Activated naive CD4-positive, alpha-beta T cell treated with anti-CD3 and anti-CD28 coated beads, Interleukin-2, amount 10 ng/mL, durations not matched to agents 7 days and 5 days (primary cell): ENCODE data around the gene ZBTB7A.

Source experiments
- CTCF ChIA-PET: fragments of 350-600 bp; sonication (Branson Sonifier 250); formaldehyde crosslinking; loops from one replicate; lab custom pipeline; 2021; ENCODE audit warnings: antibody characterized with exemption; lab: Charles Lee
- DNase-seq: peaks from one replicate; pipeline ENCODE4 v3.0.0-alpha.2; 2020
- H3K27ac Mint-ChIP-seq: one replicate; pipeline ENCODE4 v1.8.0; 2021; ENCODE audit warnings: mild to moderate bottlenecking, moderate library complexity, mixed read lengths
- H3K27me3 Mint-ChIP-seq: one replicate; pipeline ENCODE4 v1.8.0; 2021; ENCODE audit warnings: mild to moderate bottlenecking, mixed read lengths
- H3K36me3 Mint-ChIP-seq: one replicate; pipeline ENCODE4 v1.8.0; 2021; ENCODE audit warnings: mixed read lengths
- H3K4me1 Mint-ChIP-seq: one replicate; pipeline ENCODE4 v1.8.0; 2021; ENCODE audit warnings: mixed read lengths
- H3K4me3 Mint-ChIP-seq: one replicate; pipeline ENCODE4 v1.8.0; 2021; ENCODE audit warnings: mild to moderate bottlenecking, moderate library complexity, mixed read lengths
- H3K9me3 Mint-ChIP-seq: one replicate; pipeline ENCODE4 v1.8.0; 2021; ENCODE audit warnings: mixed read lengths

Gene ZBTB7A

GRCh38 chr19:4046946-4047683 lies 19.6 kb downstream of the ZBTB7A start:
- no peaks in the 10 kb centered on the region for H3K27me3 Mint-ChIP-seq
- CTCF ChIA-PET, result no interaction called here
- H3K36me3 Mint-ChIP-seq, result peaks cover 28% of the 10 kb centered on the region
- H3K4me3 Mint-ChIP-seq, result no peak overlapping the region
- DNase-seq, result no peak
- no peak overlapping the region for H3K27ac Mint-ChIP-seq
- H3K9me3 Mint-ChIP-seq, result no peaks in the 10 kb centered on the region
- peaks cover 11% of the 10 kb centered on the region for H3K4me1 Mint-ChIP-seq

DNA sequence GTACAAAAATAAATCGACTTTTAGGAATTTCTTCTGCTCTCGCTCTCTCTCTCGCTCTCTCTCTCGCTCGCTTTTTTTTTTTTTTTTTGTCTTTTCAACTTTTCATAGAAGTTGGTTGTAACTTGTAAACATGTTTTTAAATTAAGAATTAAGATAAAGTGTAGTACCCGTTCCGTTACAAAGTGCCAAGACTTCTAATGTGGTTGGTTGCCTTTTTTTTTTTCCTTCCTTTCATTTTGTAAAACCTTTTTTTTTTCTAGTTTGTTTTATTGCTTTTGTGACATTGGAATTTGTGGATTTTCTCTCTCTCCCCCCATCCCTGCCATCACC lies 20.4 kb downstream of the ZBTB7A start:
- H3K4me1 Mint-ChIP-seq, result peaks cover 8% of the 10 kb centered on the region
- no peak for DNase-seq
- H3K36me3 Mint-ChIP-seq, result peaks cover 25% of the 10 kb centered on the region
- CTCF ChIA-PET, result interaction anchor here (0.5 kb wide), 1 partner anchor 300 kb away, joined by 4 read pairs; no protein-coding TSS in a partner anchor
- no peaks in the 10 kb centered on the region for H3K9me3 Mint-ChIP-seq
- H3K4me3 Mint-ChIP-seq, result no peak overlapping the region
- peak overlapping the region; percentile 24 for H3K27ac Mint-ChIP-seq
- H3K27me3 Mint-ChIP-seq, result no peaks in the 10 kb centered on the region

DNA sequence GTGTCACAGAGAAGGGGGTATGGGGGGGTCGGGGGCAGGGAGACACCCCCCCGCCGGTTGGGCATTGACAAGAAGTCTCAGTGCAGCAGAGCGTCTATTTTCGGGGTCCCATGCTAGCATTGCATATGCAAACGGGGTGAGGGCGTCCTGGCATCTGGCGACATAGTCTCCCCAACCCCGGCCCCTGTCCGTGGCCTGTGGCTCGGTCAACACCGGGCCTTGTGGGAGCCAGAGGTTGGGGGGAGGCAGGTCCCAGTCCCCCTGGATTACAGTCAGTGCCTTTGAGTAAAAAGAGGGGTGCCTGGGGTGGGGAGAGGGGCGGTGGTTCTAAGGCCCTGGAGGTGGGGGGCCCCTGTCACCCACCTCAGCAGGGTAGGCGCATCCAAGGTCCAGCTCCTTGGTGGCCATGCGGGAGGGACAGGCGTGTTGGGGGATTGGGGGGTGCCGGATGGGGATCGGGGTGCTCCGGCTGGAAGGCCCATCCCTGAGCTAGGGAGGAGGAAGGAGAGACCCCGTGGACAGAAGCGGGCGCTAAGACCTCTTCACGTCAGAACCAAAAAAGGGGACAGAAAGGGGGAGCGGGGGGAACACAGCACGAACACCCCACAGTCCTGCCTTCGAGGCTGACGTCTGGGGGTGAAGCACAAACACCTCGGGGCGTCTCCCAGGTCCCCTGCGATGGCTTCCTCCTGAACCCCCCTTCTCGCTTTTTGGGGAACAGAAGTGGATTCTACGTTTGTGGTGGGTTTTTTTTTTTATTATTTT lies 20.9 kb downstream of the ZBTB7A start:
- no peaks in the 10 kb centered on the region for H3K9me3 Mint-ChIP-seq

DNA sequence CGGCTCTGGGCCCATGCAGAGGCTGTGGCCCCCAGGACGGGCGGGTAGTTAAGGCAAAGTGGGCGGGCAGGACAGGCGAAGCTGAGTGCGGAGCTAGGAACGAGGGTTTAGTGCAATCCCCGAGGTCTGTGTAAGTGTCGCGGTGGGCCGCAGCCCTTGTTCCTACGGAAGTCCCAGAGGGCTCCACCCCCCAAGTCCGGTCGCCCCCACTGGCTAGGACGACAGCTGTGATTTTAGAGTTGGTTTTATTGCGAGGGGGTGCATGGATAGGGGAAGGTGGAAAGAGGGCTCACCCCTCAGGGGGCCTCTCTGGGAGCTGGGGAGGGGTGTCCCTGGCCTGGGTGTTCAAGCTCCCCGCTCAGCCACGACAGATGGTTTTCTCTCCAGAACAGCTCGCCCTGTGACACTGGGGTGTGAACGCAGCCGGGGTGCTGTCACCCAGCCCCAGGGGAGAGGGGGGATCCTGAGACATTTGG lies 21.7 kb downstream of the ZBTB7A start:
- DNase-seq, result no peak
- H3K27ac Mint-ChIP-seq, result no peak overlapping the region

More for the DNA sequence above, 20.9 kb downstream of the ZBTB7A start:
- peaks cover 22% of the 10 kb centered on the region for H3K36me3 Mint-ChIP-seq
- H3K27ac Mint-ChIP-seq, result no peak overlapping the region
- H3K4me1 Mint-ChIP-seq, result peaks cover 4% of the 10 kb centered on the region
- no peak overlapping the region for H3K4me3 Mint-ChIP-seq
- H3K27me3 Mint-ChIP-seq, result no peaks in the 10 kb centered on the region
- CTCF ChIA-PET, result interaction anchor here (0.5 kb wide), 1 partner anchor 301 kb away, joined by 4 read pairs; no protein-coding TSS in a partner anchor
- no peak for DNase-seq

GRCh38 chr19:4043966-4044715 lies 22.6 kb downstream of the ZBTB7A start:
- CTCF ChIA-PET, result no interaction called here
- no peaks in the 10 kb centered on the region for H3K27me3 Mint-ChIP-seq
- peaks cover 15% of the 10 kb centered on the region for H3K36me3 Mint-ChIP-seq
- H3K4me3 Mint-ChIP-seq, result no peak overlapping the region
- H3K4me1 Mint-ChIP-seq, result no peaks in the 10 kb centered on the region
- H3K27ac Mint-ChIP-seq, result no peak overlapping the region
- no peak for DNase-seq
- H3K9me3 Mint-ChIP-seq, result no peaks in the 10 kb centered on the region

More for the DNA sequence above, 21.7 kb downstream of the ZBTB7A start:
- CTCF ChIA-PET, result no interaction called here
- Mint-ChIP-seq H3K4me3 (no peak overlapping the region), H3K4me1 (no peaks in the 10 kb centered on the region), H3K27me3 (no peaks in the 10 kb centered on the region), H3K36me3 (peaks cover 20% of the 10 kb centered on the region), H3K9me3 (no peaks in the 10 kb centered on the region)

GRCh38 chr19:4043401-4043800 lies 23.3 kb downstream of the ZBTB7A start:
- Mint-ChIP-seq H3K27ac (peak overlapping the region; percentile 52), H3K27me3 (no peaks in the 10 kb centered on the region)
- CTCF ChIA-PET, result no interaction called here

DNA sequence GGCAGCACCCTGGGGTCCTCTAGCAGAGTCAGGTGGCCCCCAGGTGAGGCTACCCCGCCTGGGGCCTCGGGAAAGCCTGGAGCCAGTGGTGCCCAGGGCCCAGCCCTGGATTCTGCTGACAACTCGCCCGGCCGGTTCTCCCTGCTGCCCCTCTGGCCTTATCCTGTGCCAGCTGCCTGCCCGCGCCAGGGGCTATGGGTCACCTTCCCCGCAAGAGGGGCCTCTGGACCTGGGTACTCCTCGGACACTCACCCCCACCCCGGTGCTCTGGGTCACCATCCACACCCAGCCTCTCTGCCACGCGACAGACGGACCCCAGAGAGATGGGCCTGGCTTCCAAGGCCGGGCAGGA lies 24.0 kb downstream of the ZBTB7A start:
- DNase-seq, result no peak
- no peaks in the 10 kb centered on the region for H3K9me3 Mint-ChIP-seq
- no peak overlapping the region for H3K27ac Mint-ChIP-seq
- H3K4me3 Mint-ChIP-seq, result no peak overlapping the region
- H3K4me1 Mint-ChIP-seq, result no peaks in the 10 kb centered on the region
- CTCF ChIA-PET, result no interaction called here
- H3K36me3 Mint-ChIP-seq, result peaks cover 15% of the 10 kb centered on the region
- H3K27me3 Mint-ChIP-seq, result no peaks in the 10 kb centered on the region

More at GRCh38 chr19:4043401-4043800, 23.3 kb downstream of the ZBTB7A start:
- Mint-ChIP-seq H3K4me1 (no peaks in the 10 kb centered on the region), H3K36me3 (peaks cover 15% of the 10 kb centered on the region), H3K4me3 (no peak overlapping the region), H3K9me3 (no peaks in the 10 kb centered on the region)
- no peak for DNase-seq

- Mint-ChIP-seq H3K27ac (no peak overlapping the region), H3K36me3 (peaks cover 15% of the 10 kb centered on the region), H3K27me3 (no peaks in the 10 kb centered on the region), H3K4me3 (no peak overlapping the region), H3K4me1 (no peaks in the 10 kb centered on the region), H3K9me3 (no peaks in the 10 kb centered on the region)
- DNase-seq, result no peak
- CTCF ChIA-PET, result interaction anchor here (1.2 kb wide), 1 partner anchor 98 kb away, joined by 3 read pairs; no protein-coding TSS in a partner anchor
Measured at GRCh38 chr19:4042064-4042730, 24.5 kb downstream of the ZBTB7A start.

DNA sequence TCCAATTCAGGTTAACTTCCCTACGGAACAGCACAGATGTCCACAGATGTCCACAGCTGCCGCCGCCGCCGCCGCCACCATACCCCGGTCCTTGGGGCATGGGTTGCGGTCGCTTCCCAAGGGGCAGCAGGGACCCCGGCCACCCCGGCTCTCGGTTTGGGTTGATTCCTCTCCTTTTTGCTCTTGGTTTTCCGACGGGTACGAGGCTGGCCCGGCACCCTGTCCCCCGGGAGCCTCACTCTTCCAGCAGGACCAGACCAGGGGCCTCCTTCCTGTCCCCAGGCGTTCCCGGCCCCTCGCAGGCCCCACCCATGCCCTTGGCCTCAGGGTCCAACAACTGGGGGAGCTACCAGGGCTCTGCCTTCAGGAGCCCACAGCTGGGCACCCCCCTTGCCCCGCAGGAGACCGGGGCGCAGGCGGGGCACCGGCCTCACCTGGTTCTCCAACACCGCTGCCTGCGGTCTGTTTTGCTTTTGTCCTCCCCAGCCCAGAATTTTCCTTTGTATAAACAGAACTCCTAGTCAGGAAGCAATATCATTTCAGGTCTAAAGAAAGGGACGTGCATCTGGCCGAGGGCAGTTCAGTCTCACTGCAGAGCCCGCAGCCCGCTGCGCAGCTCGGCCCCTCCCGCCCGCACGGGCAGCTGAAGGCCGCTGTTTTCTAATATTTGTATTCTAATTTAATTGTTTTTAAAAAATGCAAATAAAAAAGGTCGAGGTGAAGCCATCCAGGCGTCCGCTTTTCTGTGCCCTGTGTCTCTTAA lies 27.9 kb downstream of the ZBTB7A start:
- Mint-ChIP-seq H3K27me3 (no peaks in the 10 kb centered on the region), H3K9me3 (no peaks in the 10 kb centered on the region), H3K4me1 (no peaks in the 10 kb centered on the region), H3K4me3 (no peak overlapping the region), H3K36me3 (peaks cover 11% of the 10 kb centered on the region), H3K27ac (no peak overlapping the region)
- DNase-seq, result no peak
- CTCF ChIA-PET, result no interaction called here

DNA sequence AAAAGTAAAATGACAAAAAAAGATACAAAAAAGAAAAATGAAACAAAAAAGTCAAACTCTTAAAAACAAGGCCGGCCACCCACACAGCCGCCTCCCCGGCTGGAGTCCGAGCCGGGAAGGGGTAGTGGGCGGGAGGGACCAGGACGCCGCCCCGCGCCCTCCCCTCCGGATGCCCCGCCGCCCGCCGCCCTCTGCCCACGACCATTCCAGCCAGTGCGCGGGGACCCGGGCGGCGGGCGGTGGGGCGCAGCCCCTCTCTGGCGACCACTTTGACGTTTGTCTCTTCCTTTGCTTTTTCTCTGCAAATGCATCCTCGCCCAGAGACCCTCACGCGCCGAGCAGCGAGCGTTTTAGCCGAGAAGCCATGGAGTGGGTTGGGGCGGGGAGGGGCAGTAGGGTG lies 28.6 kb downstream of the ZBTB7A start:
- H3K27me3 Mint-ChIP-seq, result no peaks in the 10 kb centered on the region

DNA sequence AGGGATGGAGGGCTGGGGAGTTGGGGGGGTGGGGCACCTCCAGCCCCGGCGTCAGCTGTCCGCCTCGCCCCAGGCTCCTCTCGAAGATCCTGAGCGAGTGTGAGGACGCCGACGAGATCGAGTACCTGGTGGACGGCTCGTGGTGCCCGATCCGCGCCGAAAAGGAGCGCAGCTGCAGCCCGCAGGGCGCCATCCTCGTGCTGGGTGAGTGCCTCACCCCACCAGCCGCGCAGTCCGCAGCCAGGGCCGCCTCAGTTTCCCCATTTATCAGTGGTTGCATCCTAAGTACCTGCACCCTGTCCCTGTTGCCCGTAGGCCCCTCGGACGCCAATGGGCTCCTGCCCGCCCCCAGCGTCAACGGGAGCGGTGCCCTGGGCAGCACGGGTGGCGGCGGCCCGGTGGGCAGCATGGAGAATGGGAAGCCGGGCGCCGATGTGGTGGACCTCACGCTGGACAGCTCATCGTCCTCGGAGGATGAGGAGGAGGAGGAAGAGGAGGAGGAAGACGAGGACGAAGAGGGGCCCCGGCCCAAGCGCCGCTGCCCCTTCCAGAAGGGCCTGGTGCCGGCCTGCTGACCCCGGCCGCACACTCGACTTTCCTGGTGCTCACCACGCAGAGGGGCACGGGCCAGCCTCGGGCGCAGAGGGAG lies 29.3 kb downstream of the ZBTB7A start:
- DNase-seq, result no peak
- H3K4me1 Mint-ChIP-seq, result no peaks in the 10 kb centered on the region
- H3K27me3 Mint-ChIP-seq, result no peaks in the 10 kb centered on the region
- no peaks in the 10 kb centered on the region for H3K9me3 Mint-ChIP-seq
- H3K27ac Mint-ChIP-seq, result no peak overlapping the region
- peaks cover 10% of the 10 kb centered on the region for H3K36me3 Mint-ChIP-seq
- no peak overlapping the region for H3K4me3 Mint-ChIP-seq
- CTCF ChIA-PET, result no interaction called here

More for the DNA sequence above, 28.6 kb downstream of the ZBTB7A start:
- no peak for DNase-seq
- CTCF ChIA-PET, result no interaction called here
- H3K4me3 Mint-ChIP-seq, result no peak overlapping the region
- no peaks in the 10 kb centered on the region for H3K9me3 Mint-ChIP-seq
- H3K36me3 Mint-ChIP-seq, result peaks cover 11% of the 10 kb centered on the region
- no peaks in the 10 kb centered on the region for H3K4me1 Mint-ChIP-seq
- no peak overlapping the region for H3K27ac Mint-ChIP-seq

DNA sequence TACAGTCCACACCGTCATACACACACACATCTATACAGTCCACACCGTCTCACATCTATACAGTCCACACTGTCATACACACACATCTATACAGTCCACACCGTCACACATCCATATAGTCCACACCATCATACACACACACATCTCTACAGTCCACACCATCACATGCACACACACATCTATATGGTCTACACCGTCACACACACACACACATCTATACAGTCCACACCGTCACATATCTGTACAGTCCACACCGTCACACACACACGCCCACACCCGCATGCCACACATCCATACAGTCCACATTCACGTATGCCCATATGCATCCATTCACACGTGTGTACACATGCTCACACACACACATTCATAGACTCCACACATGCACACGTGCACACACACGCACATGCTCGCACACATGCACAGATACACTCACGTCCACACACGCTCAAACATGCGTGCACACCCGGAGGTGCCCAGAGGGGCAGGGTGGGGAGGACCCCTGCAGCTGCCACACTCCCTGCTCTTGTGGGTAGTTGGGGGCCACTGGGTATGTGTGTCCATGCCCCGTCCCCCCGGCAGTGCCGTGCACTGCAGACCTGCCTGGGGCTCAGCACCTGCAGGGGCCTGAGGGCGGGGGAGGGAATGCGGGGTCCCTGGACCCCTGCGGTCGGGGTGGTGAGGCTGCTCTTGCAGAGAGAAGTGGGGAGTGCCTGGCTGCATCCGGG lies 30.0 kb downstream of the ZBTB7A start:
- Mint-ChIP-seq H3K27ac (no peak overlapping the region), H3K4me3 (no peak overlapping the region), H3K36me3 (peaks cover 10% of the 10 kb centered on the region), H3K27me3 (no peaks in the 10 kb centered on the region), H3K9me3 (no peaks in the 10 kb centered on the region), H3K4me1 (no peaks in the 10 kb centered on the region)
- CTCF ChIA-PET, result no interaction called here
- DNase-seq, result no peak
